Germinal center (tissue), 1 donor: ENCODE data around the gene GRID2.

Source experiments
- DNase-seq: peaks from one replicate; pipeline ENCODE4 v3.0.0; 2012; ENCODE audit warnings: mixed read lengths, low spot score

Gene GRID2

GRCh38 chr4:93080316-93080715 lies 776.5 kb downstream of the GRID2 start:
- DNase-seq: no peak

GRCh38 chr4:93084599-93085305 lies 781.0 kb downstream of the GRID2 start:
- no peak for DNase-seq

- DNase-seq: no peak
Measured at GRCh38 chr4:93086356-93086755, 782.6 kb downstream of the GRID2 start.

- DNase-seq: no peak
Measured at GRCh38 chr4:93092765-93093164, 789.0 kb downstream of the GRID2 start.

GRCh38 chr4:93103042-93103441 lies 799.3 kb downstream of the GRID2 start:
- DNase-seq: no peak

- no peak for DNase-seq
Measured at GRCh38 chr4:93116624-93117023, 812.9 kb downstream of the GRID2 start.

- DNase-seq: no peak
Measured at GRCh38 chr4:93127489-93127888, 823.7 kb downstream of the GRID2 start.

- DNase-seq: no peak
Measured at GRCh38 chr4:93132631-93133030, 828.9 kb downstream of the GRID2 start.

GRCh38 chr4:93139118-93139517 lies 835.4 kb downstream of the GRID2 start:
- DNase-seq: no peak

- DNase-seq: no peak
Measured at GRCh38 chr4:93143902-93144301, 840.1 kb downstream of the GRID2 start.

GRCh38 chr4:93144644-93145043 lies 840.9 kb downstream of the GRID2 start:
- DNase-seq: no peak

- DNase-seq: no peak
Measured at GRCh38 chr4:93147524-93148212, 843.9 kb downstream of the GRID2 start.

- DNase-seq: no peak
Measured at GRCh38 chr4:93152491-93152890, 848.7 kb downstream of the GRID2 start.

- no peak for DNase-seq
Measured at GRCh38 chr4:93157986-93158385, 854.2 kb downstream of the GRID2 start.

- no peak for DNase-seq
Measured at GRCh38 chr4:93168053-93168452, 864.3 kb downstream of the GRID2 start.

GRCh38 chr4:93169966-93170365 lies 866.2 kb downstream of the GRID2 start:
- no peak for DNase-seq

GRCh38 chr4:93174598-93174997 lies 870.8 kb downstream of the GRID2 start:
- no peak for DNase-seq

GRCh38 chr4:93178279-93178678 lies 874.5 kb downstream of the GRID2 start:
- no peak for DNase-seq

GRCh38 chr4:93179044-93179443 lies 875.3 kb downstream of the GRID2 start:
- no peak for DNase-seq

GRCh38 chr4:93182722-93183121 lies 879.0 kb downstream of the GRID2 start:
- no peak for DNase-seq

GRCh38 chr4:93183576-93183975 lies 879.8 kb downstream of the GRID2 start:
- no peak for DNase-seq

- DNase-seq: no peak
Measured at GRCh38 chr4:93184053-93184452, 880.3 kb downstream of the GRID2 start.

- DNase-seq: no peak
Measured at GRCh38 chr4:93186846-93187245, 883.1 kb downstream of the GRID2 start.

GRCh38 chr4:93187466-93187865 lies 883.7 kb downstream of the GRID2 start:
- no peak for DNase-seq
